Activated CD4-positive, CD25-positive, alpha-beta regulatory T cell treated with anti-CD3 and anti-CD28 coated beads, Interleukin-2, amount 50 U/mL, for 72 hours (primary cell): Measurements from ENCODE around the gene TXK.

Source experiments
- DNase-seq: peaks from one replicate; pipeline ENCODE4 v3.0.0; 2021

TXK gene

DNA sequence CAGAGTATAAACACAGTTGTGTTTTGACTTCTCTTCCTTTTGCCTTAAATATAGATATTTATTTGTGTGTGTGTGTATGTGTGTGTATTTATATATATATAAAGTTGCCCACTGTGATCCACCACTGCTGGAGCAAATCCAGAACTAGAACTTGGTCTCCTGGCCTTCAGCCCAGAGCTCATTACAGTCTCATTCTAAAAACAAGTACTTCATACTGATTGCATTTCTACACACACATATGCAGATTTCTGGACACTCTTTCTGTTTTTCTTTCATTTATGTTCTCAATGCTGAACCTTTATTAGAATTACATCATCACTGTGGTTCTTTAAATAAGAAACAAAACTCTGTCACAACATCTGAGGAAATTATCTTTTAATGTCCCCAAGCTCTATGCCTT is 381 bp downstream of the TXK start:
- DNase-seq: no peak

DNA sequence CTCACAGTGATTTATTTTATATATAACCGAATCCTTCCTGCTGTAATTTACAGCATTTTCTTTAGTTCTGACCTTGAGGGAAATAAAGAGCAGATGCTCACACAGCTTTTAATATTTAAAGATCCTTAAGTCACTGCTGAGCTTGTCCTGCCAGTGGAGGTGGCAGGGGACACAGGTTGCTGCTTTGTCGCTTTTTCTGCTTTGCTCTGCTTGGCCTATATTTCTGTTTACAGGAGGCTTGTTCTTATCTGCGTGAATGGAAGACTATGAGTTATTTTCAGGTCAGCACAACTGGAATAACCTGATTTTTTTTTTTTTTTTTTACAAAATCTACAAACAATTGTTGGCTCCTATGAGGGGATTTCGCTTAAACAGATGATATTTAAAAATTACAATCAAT is 2.3 kb downstream of the TXK start:
- DNase-seq: no peak

DNA sequence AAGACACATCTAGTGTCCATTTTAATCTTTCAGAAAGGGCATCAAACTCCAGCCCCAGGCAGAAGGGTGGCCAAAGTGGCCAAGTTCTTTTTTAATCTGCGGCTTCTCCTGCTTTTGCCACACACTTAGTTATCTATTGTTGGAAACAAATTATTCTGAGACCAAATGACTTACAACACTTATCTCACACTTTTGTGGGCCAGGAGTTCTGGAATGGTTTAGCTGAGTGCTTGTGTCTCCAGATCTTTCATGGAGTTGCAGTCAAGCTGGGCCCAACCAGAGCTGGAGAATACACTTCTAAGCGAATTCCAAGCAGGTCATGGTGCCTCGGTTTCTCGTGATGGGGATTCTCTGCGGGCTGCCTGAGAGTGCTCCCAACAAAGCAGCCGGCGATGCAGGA is 4.0 kb downstream of the TXK start:
- no peak for DNase-seq

DNA sequence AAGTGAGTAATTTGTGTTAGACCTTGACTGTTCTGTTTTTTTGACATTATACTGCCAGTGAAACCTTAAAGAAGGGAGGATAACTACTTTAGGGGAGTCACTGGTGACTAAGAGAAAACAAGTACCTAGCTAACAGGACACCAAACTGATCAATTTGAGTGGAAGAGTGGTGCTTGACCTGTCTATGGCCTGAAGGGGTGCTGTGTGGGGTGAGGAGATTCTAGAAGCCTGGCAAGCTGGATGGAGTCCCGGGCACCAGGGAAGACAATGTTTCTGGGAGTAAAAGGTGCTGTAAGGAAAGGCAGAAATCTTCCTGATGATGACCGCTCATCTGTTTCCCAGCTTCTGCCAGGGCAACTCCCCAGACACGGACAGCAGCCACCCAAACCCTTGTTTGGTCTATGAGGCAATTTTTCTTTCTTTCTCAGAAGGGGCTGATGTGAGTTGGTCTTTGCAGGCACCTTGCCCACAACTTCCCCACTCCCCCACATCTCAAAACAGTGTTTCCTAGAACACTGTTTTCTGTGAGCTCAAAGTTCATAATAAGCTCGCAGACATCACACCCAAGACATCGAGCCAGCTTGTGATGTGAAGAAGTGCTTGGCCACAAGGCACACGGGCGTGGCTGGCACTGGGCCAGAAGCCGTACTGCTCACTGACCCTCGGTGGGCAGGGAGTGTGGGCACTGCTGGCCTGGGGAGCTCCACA is 4.6 kb downstream of the TXK start:
- DNase-seq: peak; percentile 61

DNA sequence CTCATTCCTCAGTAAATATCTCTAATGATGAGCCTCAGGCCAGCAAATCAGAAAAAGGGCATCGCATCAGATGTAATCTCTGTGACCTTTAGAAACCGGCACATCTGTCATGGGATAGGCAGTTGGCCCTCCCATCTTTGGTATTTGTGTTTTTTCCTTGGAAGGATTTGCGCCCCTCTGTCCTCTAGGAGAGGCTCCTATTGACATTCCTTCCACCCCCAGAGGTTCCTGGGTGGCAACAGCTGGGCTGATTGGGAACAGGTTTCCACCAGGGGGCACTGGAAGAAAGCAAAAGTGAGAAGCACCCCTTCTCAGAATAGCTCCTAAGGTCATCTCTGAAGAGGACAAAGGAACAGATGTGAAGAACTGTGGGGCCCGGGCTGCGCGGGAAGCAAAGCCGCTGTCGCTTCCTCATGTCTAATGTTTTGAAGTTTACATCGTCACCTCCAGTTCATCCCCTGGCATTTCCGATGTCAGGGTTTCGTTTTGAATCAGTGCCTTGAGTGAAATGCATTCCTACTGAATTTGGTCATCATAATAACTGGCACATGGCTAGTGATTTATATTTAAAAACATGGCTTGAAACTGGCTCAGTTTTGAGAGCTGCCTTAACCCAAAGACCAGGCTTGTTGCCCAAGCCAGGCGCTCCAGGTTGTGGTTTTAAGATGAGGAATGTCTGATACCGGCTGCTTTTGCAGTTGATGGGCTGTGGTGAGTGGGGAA is 6.2 kb downstream of the TXK start:
- peak; percentile 67 for DNase-seq

- no peak for DNase-seq
Observed at GRCh38 chr4:48127231-48127630, 6.8 kb downstream of the TXK start.

DNA sequence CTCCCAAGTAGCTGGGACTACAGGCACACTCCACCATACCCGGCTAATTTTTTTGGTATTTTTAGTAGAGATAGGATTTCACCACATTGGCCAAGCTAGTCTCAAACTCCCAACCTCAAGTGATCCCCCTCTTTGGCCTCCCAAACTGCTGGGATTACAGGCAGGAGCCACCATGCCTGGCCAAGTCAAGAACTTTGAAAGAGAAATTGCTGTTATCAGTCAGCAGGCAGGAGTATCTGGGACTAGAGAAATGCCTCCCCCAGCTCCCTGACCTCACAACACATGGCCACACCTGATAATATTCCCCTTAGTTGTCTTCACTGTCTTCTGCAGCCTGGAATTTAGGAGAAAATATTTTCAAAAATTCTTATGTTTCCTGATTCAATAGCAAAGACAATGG is 7.4 kb downstream of the TXK start:
- no peak for DNase-seq

GRCh38 chr4:48124870-48125269 is 9.2 kb downstream of the TXK start:
- no peak for DNase-seq

DNA sequence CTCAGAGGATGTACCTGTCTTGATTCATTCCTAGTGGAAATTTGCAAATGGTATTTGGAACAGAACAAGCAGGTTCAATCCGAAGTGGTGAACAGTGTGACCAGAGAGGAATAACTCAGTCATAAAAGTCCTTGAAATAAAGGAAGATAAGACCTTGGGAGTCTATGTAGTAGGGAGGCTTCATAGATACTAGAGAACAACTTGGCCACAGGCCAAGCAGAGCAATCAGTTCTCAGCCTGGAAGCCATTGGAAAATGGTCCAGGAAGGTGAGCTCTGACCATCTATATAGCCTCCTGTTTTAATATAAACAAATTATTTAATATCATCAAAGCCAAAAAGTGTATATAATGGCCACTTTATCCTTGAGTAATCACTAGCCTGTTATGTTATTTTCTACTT is 11.3 kb downstream of the TXK start:
- no peak for DNase-seq

- no peak for DNase-seq
Observed at GRCh38 chr4:48121180-48121579, 12.9 kb downstream of the TXK start.

GRCh38 chr4:48120132-48120531 is 13.9 kb downstream of the TXK start:
- DNase-seq: no peak

DNA sequence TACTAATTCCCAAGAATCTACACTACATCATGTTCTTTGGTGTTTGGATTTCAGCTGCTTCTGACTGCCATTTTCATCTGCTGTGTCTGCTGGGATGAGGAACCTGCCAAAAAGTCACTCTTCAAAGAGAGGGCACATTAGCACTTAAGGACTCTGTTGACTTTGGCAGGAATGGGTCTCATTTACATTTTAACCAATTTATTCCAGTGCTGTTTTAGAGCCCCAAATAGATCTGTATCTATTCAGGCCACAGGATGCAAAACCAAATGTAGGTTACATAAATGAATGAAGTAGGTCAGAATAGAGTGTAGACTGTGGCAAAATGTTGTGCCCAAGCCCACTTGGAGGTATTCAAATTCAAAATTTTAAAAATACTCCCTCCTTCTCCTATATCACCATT is 14.4 kb downstream of the TXK start:
- DNase-seq: no peak

DNA sequence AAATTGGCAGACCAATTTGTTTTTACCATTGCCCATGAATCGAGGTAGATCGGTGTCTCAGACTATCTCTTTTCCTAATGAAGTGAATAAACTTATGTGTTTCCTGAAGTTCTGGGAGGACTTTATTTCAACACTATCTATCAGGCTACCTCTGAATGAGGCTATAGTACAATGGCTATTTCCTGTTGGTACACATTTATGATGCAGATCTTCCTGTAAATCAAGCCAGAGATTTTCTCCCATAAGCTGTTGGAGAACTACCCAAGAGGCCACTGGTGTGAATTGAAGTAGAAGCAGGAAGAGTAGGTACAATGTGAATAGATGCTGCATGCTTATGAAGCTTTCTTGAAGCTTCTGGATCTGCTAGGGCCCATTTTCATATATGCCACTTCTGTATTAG is 16.0 kb downstream of the TXK start:
- no peak for DNase-seq

DNA sequence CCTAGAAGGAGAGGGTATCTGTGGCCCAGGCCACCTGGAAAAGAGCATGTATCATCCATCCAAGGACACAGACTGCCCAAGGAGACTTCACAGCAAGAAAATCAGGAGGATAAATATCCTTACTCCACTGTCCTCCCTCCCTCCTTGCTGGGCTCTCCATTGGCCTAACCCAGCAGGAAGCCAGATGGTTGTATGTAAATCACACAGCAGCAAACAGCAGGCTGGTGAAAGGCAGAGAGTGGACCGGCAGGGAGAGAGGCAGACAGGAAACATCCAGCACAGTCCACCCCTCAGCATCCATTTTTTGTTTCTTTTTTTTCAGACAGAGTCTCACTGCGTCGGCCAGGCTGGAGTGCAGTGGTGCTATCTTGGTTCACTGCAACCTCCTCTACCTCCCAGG is 17.5 kb downstream of the TXK start:
- DNase-seq: no peak

GRCh38 chr4:48114412-48114811 is 19.6 kb downstream of the TXK start:
- no peak for DNase-seq

DNA sequence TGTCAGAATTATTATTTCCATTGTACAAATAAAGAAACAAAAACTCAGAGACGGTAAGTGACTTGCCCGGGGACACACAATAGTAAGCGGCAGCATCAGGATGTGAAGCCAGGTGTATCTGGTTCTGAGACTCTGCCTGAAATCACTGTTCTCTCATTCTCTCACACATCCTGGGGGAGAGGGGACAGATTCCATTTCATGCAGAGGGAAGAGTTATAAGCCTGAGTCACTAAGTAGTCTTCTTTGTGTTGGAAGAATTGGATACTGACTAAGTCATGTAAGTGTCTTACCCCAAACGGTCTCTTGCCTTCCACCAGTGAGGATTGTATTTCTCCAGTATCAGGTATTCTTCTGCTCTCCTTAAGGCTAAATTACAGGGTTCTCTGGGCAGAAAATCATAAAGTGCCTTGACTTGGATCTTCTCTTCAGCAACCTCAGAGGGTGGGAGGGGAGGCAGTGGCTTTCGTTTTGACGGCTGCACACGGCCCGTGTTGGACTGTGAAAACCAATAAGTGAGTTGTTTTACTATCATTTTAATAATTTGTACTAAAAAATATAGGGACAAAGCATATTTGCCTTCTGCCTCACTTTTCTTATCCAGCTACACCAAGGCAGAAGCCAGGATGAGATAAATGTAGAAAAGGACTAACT is 21.9 kb downstream of the TXK start:
- DNase-seq: no peak

DNA sequence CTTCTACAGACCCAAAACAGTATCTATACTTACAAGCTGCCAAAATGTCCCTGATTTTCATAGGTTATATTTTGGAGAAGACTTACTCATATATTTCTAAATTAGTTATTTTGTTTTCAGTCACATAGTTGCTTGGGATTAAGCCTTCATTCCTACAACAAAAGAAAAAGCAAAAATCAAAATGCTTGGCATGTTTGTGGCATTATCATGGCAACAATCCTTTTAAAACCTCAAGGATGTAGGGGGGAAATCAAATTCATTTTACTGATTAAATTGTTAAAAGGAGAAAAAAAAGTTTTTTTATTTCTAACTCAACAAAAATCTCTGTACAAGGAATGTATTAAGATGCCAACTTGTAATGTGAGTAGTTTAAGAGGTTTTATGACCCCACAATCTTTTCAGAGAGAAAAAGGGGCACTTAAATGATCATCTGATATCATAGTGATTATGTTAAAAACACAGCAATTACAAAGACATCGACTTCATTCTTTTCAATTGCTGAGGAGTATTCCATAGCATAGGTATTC is 23.5 kb downstream of the TXK start:
- no peak for DNase-seq

GRCh38 chr4:48109413-48110263 is 24.4 kb downstream of the TXK start:
- no peak for DNase-seq

- DNase-seq: no peak
Observed at GRCh38 chr4:48108309-48109073, 25.6 kb downstream of the TXK start.

GRCh38 chr4:48105230-48105629 is 28.8 kb downstream of the TXK start:
- DNase-seq: no peak

- no peak for DNase-seq
Observed at GRCh38 chr4:48103483-48104139, 30.4 kb downstream of the TXK start.

DNA sequence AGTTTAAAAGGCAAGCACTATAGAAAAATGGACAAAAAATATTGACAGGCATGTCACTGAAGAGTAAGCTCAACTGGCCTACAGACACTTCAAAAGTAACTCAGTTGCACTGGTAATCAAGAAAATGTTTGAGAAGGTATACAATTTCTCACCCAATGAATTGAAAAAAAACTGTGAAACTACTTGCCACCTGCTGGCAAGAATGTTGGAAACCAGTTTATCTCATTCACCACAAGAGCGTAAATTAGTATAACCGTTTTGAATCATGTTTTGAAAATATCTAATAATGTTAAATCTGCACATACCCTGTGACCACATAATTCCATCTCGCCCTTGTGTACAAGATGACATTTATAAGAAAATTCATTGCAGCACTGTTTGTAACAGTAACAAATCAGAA is 31.7 kb downstream of the TXK start:
- no peak for DNase-seq
